Suppressor macrophage treated with lipopolysaccharide for 4 hours (primary cell): Measurements from ENCODE around the gene FBXL14.

Source experiments
- DNase-seq: peaks from one replicate; pipeline ENCODE4 v3.0.0-alpha.2; 2020

The FBXL14 gene

GRCh38 chr12:1532375-1533165 lies 61.8 kb downstream of the FBXL14 start:
- DNase-seq = no peak

DNA sequence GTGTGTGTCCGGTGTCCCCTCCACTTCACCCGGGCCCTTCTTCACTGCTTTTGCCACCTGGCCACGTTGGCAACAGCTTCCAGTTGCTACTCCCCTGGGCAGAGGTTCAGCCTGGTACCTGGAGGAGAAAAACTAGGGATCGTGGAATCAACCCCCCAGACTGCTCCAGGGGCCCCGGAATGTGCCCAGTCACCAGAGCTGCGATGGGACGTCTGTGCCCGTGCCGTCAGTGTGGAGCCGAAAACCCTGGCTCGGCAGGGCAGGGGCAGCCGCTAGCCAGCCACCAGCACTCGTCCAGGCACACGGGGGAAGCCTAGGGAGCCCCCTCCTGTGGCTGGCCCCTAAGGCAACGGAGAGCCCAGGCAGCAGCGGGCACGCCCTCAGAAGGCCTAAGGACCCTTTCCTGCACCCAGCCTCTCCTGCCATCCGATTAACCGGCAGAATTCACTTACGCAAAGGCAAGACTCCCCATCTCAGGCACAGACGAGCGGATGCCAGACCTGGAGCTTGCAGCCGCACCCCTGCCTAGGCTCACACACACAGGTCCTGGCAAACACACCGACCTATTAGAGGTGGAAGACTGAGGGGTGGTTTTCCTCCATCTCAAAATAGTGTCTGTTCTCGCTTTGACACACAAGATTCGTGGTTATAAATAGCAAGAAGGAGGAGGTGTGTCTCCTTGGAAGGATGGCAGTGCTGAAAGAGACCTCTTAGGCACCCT lies 62.6 kb downstream of the FBXL14 start:
- DNase-seq = no peak

- DNase-seq = no peak
Observed at GRCh38 chr12:1531153-1531653, 63.2 kb downstream of the FBXL14 start.

- no peak for DNase-seq
Observed at GRCh38 chr12:1530592-1531152, 63.7 kb downstream of the FBXL14 start.

- DNase-seq = no peak
Observed at GRCh38 chr12:1529862-1530591, 64.4 kb downstream of the FBXL14 start.

DNA sequence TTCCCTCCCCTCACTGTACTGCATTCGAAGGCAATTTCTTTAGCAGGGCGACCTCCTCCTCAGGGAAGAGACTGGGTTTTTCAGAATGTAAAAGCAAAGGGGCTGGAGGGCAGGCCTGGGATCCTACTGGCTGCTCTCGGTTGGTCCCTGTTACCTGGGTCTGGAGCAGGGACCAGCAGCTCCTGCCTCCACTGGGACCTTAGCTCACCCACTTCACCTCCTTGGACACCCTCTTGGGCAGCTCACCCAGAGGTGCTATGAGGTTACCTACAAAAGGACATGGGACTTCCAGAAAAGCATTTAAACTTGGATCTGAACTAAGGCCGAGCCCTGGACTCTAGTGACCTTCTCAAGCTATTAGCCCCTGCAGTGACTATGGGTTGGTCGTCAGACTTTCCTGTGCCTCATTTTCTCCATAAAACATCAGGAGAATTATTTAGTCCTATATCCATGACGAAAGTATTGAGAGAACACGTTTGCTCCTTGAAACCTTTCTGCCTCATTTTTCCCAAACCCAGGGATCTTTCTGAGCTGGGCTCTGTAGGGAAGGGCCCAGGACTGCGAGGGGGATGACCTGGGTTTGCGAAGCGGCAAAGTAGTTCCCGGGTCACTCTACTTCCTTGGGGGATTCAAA lies 65.0 kb downstream of the FBXL14 start:
- no peak for DNase-seq

GRCh38 chr12:1528791-1529190 lies 65.6 kb downstream of the FBXL14 start:
- no peak for DNase-seq

- DNase-seq = no peak
Observed at GRCh38 chr12:1527789-1528188, 66.6 kb downstream of the FBXL14 start.

DNA sequence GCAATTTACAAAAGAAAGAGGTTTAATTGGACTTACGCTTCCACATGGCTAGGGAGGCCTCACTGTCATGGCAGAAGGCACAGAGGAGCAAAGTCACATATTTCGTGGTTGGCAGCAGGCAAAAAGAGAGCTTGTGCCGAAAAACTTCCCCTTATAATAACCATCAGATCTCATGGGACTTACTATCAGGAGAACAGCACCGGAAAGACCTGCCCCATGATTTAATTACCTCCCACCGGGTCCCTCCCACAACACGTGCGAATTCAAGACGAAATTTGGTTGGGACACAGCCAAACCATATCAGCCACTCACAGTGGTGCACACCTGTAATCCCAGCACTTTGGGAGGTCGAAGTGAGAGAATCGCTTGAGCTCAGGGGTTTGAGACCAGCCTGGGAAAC lies 68.5 kb downstream of the FBXL14 start:
- no peak for DNase-seq

- no peak for DNase-seq
Observed at GRCh38 chr12:1523558-1524050, 70.8 kb downstream of the FBXL14 start.

- no peak for DNase-seq
Observed at GRCh38 chr12:1523046-1523445, 71.3 kb downstream of the FBXL14 start.

- no peak for DNase-seq
Observed at GRCh38 chr12:1519642-1520041, 74.7 kb downstream of the FBXL14 start.

DNA sequence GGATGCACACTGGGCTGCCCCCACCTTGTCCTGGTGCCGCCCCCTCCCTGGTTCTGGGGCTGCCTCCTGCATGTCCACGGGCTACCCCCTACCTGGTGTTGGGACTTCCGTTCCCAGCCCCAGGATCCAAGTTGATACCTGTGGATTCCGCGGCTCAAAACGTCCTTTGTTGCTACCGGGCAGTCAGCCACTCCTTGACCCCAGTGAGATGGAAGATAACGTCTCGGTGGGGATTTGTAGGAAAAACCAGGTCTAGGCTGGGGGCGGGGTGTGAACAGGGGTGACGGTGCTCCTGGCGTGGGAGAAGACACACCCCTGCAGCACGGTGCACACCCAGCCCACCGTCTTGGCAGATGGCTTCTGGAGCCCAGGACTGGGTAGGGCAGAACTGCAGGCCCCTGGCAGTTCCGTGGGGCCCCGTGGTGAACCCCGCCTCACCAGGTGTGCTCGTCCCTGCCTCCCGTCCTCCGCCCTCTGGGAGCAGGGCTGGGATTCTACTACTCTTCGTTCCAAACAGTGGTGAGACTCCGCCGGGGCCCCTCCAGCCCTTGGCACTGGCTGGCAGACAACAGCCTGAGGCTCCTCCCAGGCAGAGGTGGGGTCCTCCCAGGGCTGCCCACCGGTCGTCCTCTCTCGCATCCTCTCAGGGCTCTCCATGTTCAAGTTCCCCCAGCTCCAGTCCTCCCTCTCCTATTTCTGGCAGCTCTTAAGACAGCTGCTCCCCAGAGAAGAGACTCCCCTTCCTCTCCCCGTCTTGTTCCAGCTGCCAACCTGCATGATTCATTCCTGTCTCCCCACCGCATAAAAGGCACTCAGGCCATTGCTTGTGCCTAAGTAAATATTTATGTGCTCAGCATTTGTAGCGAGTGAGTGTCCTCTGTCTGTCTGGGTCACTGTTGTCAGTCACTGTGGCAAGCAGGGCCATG lies 75.5 kb downstream of the FBXL14 start:
- DNase-seq = no peak

- no peak for DNase-seq
Observed at GRCh38 chr12:1517734-1518525, 76.5 kb downstream of the FBXL14 start.

- no peak for DNase-seq
Observed at GRCh38 chr12:1517007-1517406, 77.4 kb downstream of the FBXL14 start.
